DOHH2 (cell line): ENCODE results near the gene SH3RF3.

Experiments
- EZH2phosphoT487 ChIP-seq: fragments of 200-600 bp; sonication (generic); IDR thresholded peaks from 2 replicates; pipeline ENCODE4 v1.6.1; 2017; ENCODE audit warnings: borderline replicate concordance, mild to moderate bottlenecking, antibody characterized with exemption, low read length, moderate library complexity, mixed read lengths
- TF ChIP-seq, protein P1 (sequence below): fragments of 200-600 bp; sonication (generic); IDR thresholded peaks from one replicate; pipeline ENCODE4 v1.5.1; 2014; ENCODE audit warnings: antibody characterized with exemption, mild to moderate bottlenecking, low read depth, low read length; ENCODE audit not compliant: poor library complexity, severe bottlenecking

- TF ChIP-seq, protein P1, sequence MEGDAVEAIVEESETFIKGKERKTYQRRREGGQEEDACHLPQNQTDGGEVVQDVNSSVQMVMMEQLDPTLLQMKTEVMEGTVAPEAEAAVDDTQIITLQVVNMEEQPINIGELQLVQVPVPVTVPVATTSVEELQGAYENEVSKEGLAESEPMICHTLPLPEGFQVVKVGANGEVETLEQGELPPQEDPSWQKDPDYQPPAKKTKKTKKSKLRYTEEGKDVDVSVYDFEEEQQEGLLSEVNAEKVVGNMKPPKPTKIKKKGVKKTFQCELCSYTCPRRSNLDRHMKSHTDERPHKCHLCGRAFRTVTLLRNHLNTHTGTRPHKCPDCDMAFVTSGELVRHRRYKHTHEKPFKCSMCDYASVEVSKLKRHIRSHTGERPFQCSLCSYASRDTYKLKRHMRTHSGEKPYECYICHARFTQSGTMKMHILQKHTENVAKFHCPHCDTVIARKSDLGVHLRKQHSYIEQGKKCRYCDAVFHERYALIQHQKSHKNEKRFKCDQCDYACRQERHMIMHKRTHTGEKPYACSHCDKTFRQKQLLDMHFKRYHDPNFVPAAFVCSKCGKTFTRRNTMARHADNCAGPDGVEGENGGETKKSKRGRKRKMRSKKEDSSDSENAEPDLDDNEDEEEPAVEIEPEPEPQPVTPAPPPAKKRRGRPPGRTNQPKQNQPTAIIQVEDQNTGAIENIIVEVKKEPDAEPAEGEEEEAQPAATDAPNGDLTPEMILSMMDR, result no peak
- no peak for TF ChIP-seq EZH2phosphoT487
These were observed 12.1 kb downstream of the SH3RF3 start for GRCh38 chr2:109141006-109141600.
